Measurements from ENCODE around the gene TSR3. TPM values are rescaled to one million over a fixed set of nuclear protein-coding genes. Genes with fewer than 3 reads are reported as not detected.

TSR3 gene
- total RNA-seq, 1 donor from 2014 or later, result 43.8 TPM

- Histone ChIP-seq H3K36me3 (peaks cover 23% of the 10 kb centered on the region), H3K4me1 (peaks cover 15% of the 10 kb centered on the region), H3K27ac (no peak overlapping the region), H3K27me3 (no peaks in the 10 kb centered on the region), H3K9me3 (no peaks in the 10 kb centered on the region), H3K4me3 (no peak overlapping the region)
- intact Hi-C loops (cut with DNase I), result no loop called here
- DNase-seq, result no peak
- no peak for ATAC-seq
- no peak for TF ChIP-seq CTCF (IDR thresholded peaks at IDR 0.05)
These were observed 5.8 kb downstream of the TSR3 start for GRCh38 chr16:1345651-1346421.

- H3K9me3 ChIP-seq, result no peaks in the 10 kb centered on the region
- H3K4me3 ChIP-seq, result no peak overlapping the region
- no peak for ATAC-seq
- TF ChIP-seq CTCF (IDR thresholded peaks at IDR 0.05), result no peak
- H3K36me3 ChIP-seq, result peaks cover 19% of the 10 kb centered on the region
- DNase-seq, result no peak
- H3K27ac ChIP-seq, result no peak overlapping the region
- no peaks in the 10 kb centered on the region for H3K27me3 ChIP-seq
- H3K4me1 ChIP-seq, result peaks cover 8% of the 10 kb centered on the region
- intact Hi-C loops (cut with DNase I), result no loop called here
These were observed 6.6 kb downstream of the TSR3 start for GRCh38 chr16:1345087-1345486.

GRCh38 chr16:1344499-1344898 lies 7.2 kb downstream of the TSR3 start:
- H3K27ac ChIP-seq, result no peak overlapping the region
- TF ChIP-seq CTCF (IDR thresholded peaks at IDR 0.05), result no peak
- H3K4me1 ChIP-seq, result peaks cover 8% of the 10 kb centered on the region
- H3K4me3 ChIP-seq, result no peak overlapping the region
- H3K27me3 ChIP-seq, result no peaks in the 10 kb centered on the region
- ATAC-seq (no peak), DNase-seq (no peak)
- peaks cover 13% of the 10 kb centered on the region for H3K36me3 ChIP-seq
- no peaks in the 10 kb centered on the region for H3K9me3 ChIP-seq
- intact Hi-C loops (cut with DNase I), result no loop called here

GRCh38 chr16:1343428-1344242 lies 8.0 kb downstream of the TSR3 start:
- Histone ChIP-seq H3K9me3 (no peaks in the 10 kb centered on the region), H3K27ac (no peak overlapping the region), H3K4me3 (peak overlapping the region; percentile 31), H3K27me3 (no peaks in the 10 kb centered on the region), H3K4me1 (peaks cover 8% of the 10 kb centered on the region), H3K36me3 (peaks cover 7% of the 10 kb centered on the region)
- ATAC-seq (no peak), DNase-seq (no peak)
- intact Hi-C loops (cut with DNase I), result no loop called here
- no peak for TF ChIP-seq CTCF (IDR thresholded peaks at IDR 0.05)

- Histone ChIP-seq H3K36me3 (no peaks in the 10 kb centered on the region), H3K9me3 (no peaks in the 10 kb centered on the region), H3K27me3 (no peaks in the 10 kb centered on the region), H3K27ac (no peak overlapping the region), H3K4me3 (peak overlapping the region; percentile 31), H3K4me1 (peaks cover 8% of the 10 kb centered on the region)
- TF ChIP-seq CTCF (IDR thresholded peaks at IDR 0.05), result no peak
- ATAC-seq (peak; percentile 95), DNase-seq (peak; percentile 97)
- intact Hi-C loops (cut with DNase I), result no loop called here
These were observed 8.9 kb downstream of the TSR3 start for GRCh38 chr16:1342526-1343427.
